ENCODE data around the gene KCNJ9. TPM values are rescaled to one million over a fixed set of nuclear protein-coding genes. Genes with fewer than 3 reads are reported as not detected.

KCNJ9 gene
- total and polyA plus RNA-seq, 2 of the 13 experiments (the other 11 are each of a cell fraction or from before 2014, with no cell fraction given), result not detected

DNA sequence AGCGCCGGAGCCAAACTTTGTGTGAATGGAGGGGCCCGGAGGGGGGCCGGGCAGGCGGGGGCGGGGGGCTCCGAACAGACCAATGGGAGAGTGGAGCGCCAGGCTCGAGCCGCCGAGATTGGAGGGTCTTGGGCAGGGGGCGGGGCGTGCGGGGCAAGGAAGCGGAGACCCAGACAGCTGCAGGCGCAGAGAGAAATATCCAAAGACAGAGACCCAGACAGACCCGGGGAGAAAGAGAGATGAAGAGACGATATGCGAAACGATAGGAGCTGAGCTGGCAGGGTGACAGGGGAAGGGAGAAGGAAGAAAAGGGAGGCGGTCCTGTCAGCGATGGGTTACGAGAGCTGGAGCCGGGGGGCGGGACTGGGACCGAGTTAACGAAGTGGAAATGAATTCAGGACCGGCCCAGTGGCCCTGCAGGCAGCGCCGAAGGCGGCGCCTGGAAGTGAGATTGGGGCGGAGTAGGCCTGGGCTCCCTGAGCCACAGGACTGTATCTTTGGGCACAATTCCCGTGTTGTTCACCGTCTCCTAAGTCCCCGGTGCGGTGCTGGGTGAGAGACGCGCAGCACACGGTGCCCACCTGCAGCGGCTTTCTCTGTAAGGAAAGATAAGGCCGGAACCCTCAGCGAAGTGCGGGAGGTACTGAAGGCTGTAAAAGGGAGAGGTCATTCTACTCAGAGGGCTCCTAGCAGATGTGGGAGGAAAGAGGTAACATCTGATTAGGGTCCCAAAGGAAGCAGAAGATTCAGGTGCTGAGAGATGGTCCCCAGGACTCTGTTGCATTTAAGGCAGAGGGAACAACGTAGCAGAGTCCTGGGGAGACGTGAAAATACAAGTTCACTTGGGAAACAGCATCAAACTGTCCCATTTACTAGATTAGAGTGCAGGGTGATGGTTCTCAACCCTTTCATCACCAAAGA lies 10.8 kb upstream of the KCNJ9 start (continued):
- TF ChIP-seq ISX (CRISPR knock-in tag; conservative IDR thresholded peaks at IDR 0.05) (no peak), ZBTB21 (CRISPR knock-in tag; IDR thresholded peaks at IDR 0.05) (no peak), KDM5B (CRISPR knock-in tag; IDR thresholded peaks at IDR 0.05; ENCODE audit: borderline replicate concordance) (0 out of 2 replicates have a peak, but pooled peaks have one; percentile 55), JARID2 (CRISPR knock-in tag; IDR thresholded peaks at IDR 0.05; ENCODE audit: insufficient replicate concordance) (no peak), ZNF619 (CRISPR knock-in tag; IDR thresholded peaks at IDR 0.05) (0 out of 2 replicates have a peak, but pooled peaks have one; percentile 61), IRF2 (CRISPR knock-in tag; IDR thresholded peaks at IDR 0.05) (no peak), ZMYM2 (CRISPR knock-in tag; IDR thresholded peaks at IDR 0.05) (no peak), HNRNPL (IDR thresholded peaks at IDR 0.05; ENCODE audit: low read depth, low read length) (no peak), NCOA2 (CRISPR knock-in tag; IDR thresholded peaks at IDR 0.05) (no peak), ZNF225 (CRISPR knock-in tag; IDR thresholded peaks at IDR 0.05) (no peak), ZNF598 (CRISPR knock-in tag; IDR thresholded peaks at IDR 0.05; ENCODE audit: borderline replicate concordance) (no peak), KLF16 (CRISPR knock-in tag; IDR thresholded peaks at IDR 0.05) (no peak), ZNF549 (CRISPR knock-in tag; IDR thresholded peaks at IDR 0.05) (no peak), BCL6 (CRISPR knock-in tag; IDR thresholded peaks at IDR 0.05) (no peak), KMT2A (CRISPR knock-in tag; IDR thresholded peaks at IDR 0.05) (no peak), GPN1 (CRISPR knock-in tag; IDR thresholded peaks at IDR 0.05; ENCODE audit: borderline replicate concordance) (no peak), KLF6 (CRISPR knock-in tag; IDR thresholded peaks at IDR 0.05) (0 out of 2 replicates have a peak, but pooled peaks have one; percentile 45), ZNF75D (CRISPR knock-in tag; IDR thresholded peaks at IDR 0.05; ENCODE audit: borderline replicate concordance) (no peak), SRSF9 (IDR thresholded peaks at IDR 0.05; ENCODE audit: borderline replicate concordance, insufficient read depth, low read depth, low read length, poor library complexity, severe bottlenecking) (no peak), ATF1 (CRISPR knock-in tag; IDR thresholded peaks at IDR 0.05) (no peak), ZNF256 (CRISPR knock-in tag; conservative IDR thresholded peaks at IDR 0.05) (no peak), POLR2AphosphoS5 (IDR thresholded peaks at IDR 0.05; ENCODE audit: low read depth, low read length) (peak; percentile 54; the same call in 1 of the 2 replicates), MEIS1 (CRISPR knock-in tag; IDR thresholded peaks at IDR 0.05; ENCODE audit: borderline replicate concordance) (0 out of 2 replicates have a peak, but pooled peaks have one; percentile 8), ZNF367 (CRISPR knock-in tag; IDR thresholded peaks at IDR 0.05; ENCODE audit: borderline replicate concordance) (no peak), SIN3A (IDR thresholded peaks at IDR 0.05; ENCODE audit: borderline replicate concordance, low read depth, low read length) (no peak), ZNF616 (CRISPR knock-in tag; IDR thresholded peaks at IDR 0.05; ENCODE audit: low read depth) (no peak), RORA (CRISPR knock-in tag; IDR thresholded peaks at IDR 0.05) (no peak), DNMT1 (CRISPR knock-in tag; IDR thresholded peaks at IDR 0.05) (no peak), ZFP1 (CRISPR knock-in tag; IDR thresholded peaks at IDR 0.05) (no peak)
- TF ChIP-seq, protein P1, sequence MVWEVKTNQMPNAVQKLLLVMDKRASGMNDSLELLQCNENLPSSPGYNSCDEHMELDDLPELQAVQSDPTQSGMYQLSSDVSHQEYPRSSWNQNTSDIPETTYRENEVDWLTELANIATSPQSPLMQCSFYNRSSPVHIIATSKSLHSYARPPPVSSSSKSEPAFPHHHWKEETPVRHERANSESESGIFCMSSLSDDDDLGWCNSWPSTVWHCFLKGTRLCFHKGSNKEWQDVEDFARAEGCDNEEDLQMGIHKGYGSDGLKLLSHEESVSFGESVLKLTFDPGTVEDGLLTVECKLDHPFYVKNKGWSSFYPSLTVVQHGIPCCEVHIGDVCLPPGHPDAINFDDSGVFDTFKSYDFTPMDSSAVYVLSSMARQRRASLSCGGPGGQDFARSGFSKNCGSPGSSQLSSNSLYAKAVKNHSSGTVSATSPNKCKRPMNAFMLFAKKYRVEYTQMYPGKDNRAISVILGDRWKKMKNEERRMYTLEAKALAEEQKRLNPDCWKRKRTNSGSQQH (CRISPR knock-in tag; IDR thresholded peaks at IDR 0.05; ENCODE audit: low read depth), result no peak
- TF ChIP-seq, protein P2, sequence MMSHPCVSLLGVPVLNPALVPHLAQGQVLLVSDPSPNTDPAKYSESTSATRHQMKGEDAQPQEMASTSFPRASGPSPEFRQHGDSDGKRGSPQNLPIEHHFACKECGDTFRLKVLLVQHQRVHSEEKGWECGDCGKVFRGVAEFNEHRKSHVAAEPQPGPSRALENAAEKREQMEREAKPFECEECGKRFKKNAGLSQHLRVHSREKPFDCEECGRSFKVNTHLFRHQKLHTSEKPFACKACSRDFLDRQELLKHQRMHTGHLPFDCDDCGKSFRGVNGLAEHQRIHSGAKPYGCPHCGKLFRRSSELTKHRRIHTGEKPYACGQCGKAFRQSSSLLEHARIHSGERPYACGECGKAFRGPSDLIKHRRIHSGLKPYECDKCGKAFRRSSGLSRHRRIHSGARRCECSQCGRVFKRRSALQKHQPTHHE (CRISPR knock-in tag; IDR thresholded peaks at IDR 0.05; ENCODE audit: borderline replicate concordance), result no peak
